Ovary (tissue), 3 donors: ENCODE measurements around the gene HIF3A.
A peak's percentile ranks its signal among the peaks of the same experiment; 100 is the strongest.

Experiments used
- CTCF ChIP-seq, 3 donors: fragments of 450-650 bp in 2 of 3; fragments of 200-600 bp in 1 of 3; IDR thresholded peaks; one replicate each; pipeline versions ENCODE4 v1.5.1 to v1.8.0; 2016 to 2022; ENCODE audit warnings: antibody characterized with exemption in 3 of 3, mild to moderate bottlenecking in 1 of 3
- EP300 ChIP-seq: sonication (generic); formaldehyde crosslinking; IDR thresholded peaks from one replicate; pipeline ENCODE4 v1.6.1; 2017; ENCODE audit warnings: antibody characterized with exemption
- donor health status: DM: no; HTN: no; CAD: no.

GRCh38 chr19:46346821-46347571 lies 50.2 kb downstream of the HIF3A start, which contains the start of gene PPP5C:
- no peak for TF ChIP-seq EP300
- peak in 2 of 3 donors; percentile 35 to 62 for TF ChIP-seq CTCF (IDR thresholded peaks at IDR 0.05)
